ENCODE data around the gene MACROD1. TPM values are rescaled to one million over a fixed set of nuclear protein-coding genes. Genes with fewer than 3 reads are reported as not detected.

The MACROD1 gene
- polyA plus RNA-seq, 1 experiment, result 8.1 TPM

DNA sequence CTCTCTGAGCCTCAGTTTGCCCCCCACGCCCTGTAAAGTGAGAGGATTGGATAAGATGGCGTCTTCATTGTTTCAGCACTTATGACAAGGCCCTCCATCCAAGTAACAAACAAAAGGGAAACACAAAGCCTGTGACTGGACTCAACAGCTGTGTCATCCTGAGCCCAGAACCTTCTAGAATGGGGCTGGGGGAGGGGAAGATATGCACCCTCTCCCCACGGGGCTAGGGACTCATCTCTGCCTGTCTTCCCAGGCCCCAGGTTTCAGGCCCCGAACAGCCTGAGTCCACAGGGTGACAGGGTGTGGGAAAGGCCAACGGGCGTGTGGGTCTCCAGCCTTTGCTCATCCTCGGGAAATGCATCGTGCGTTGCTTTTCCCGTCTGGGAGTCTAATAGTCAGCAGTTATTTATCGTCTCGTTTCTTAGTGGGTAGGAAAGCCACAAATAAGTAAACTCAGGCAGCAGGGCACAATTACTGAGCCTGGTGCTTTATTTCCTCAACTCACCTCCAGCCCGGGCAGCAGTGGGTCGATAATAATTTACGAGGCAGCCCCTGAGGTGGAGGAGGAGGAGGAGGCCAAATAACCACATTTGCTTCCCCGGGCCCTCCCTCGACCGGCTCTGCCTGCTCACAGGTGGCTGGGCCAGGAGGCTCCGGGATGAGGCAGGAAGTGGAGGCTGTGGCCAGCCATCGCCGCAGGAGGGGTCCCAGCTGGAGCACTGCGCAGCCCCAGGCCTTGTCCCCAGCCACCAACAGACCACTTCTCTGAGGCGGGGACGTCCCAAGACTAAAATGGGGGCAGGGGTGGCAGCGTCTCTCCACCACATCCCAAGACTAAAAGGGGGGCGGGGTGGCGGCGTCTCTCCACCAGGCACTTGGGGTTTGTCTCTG, 75.8 kb downstream of the MACROD1 start:
- CTCF ChIA-PET, result no interaction called here
- H3K27ac ChIP-seq (ENCODE audit: low read depth, low read length), result no peak overlapping the region
- H3K27me3 ChIP-seq (ENCODE audit: control insufficient read depth, insufficient read depth, low read length), result peaks cover 22% of the 10 kb centered on the region
- no peaks in the 10 kb centered on the region; the same call in 1 of the 2 replicates for H3K9me3 ChIP-seq (ENCODE audit: control insufficient read depth, insufficient read depth, low read length)
- DNase-seq (ENCODE audit: low read depth, low spot score), result no peak
- POLR2A ChIA-PET, result no interaction called here
- H3K4me3 ChIP-seq (ENCODE audit: low read depth, low read length), result no peak overlapping the region
- TF ChIP-seq, protein P1, sequence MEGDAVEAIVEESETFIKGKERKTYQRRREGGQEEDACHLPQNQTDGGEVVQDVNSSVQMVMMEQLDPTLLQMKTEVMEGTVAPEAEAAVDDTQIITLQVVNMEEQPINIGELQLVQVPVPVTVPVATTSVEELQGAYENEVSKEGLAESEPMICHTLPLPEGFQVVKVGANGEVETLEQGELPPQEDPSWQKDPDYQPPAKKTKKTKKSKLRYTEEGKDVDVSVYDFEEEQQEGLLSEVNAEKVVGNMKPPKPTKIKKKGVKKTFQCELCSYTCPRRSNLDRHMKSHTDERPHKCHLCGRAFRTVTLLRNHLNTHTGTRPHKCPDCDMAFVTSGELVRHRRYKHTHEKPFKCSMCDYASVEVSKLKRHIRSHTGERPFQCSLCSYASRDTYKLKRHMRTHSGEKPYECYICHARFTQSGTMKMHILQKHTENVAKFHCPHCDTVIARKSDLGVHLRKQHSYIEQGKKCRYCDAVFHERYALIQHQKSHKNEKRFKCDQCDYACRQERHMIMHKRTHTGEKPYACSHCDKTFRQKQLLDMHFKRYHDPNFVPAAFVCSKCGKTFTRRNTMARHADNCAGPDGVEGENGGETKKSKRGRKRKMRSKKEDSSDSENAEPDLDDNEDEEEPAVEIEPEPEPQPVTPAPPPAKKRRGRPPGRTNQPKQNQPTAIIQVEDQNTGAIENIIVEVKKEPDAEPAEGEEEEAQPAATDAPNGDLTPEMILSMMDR (IDR thresholded peaks at IDR 0.05; ENCODE audit: low read depth, low read length), result no peak

DNA sequence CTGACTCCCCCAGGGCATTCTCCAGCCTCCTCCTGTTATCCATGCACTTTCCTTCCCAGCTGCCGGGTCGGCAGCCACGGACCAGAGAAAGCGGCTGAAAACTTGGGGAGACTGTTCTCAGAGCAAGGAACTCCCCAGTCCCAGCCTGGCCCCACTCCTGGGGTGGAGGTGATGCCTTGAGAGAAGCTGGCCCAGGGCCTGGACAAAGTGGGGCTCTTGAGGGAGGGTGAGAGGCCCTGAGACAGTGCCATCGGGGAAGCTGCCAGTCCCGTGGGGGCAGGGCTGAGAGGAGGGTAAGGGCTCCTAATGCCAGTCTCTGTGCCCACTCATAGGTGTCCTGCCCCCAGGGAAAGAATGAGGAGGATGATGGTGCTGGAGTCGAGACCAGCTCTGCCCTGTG, 76.4 kb downstream of the MACROD1 start:
- H3K27ac ChIP-seq (ENCODE audit: low read depth, low read length), result no peak overlapping the region
- peaks cover 22% of the 10 kb centered on the region for H3K27me3 ChIP-seq (ENCODE audit: control insufficient read depth, insufficient read depth, low read length)
- no peaks in the 10 kb centered on the region; the same call in 1 of the 2 replicates for H3K9me3 ChIP-seq (ENCODE audit: control insufficient read depth, insufficient read depth, low read length)
- no peak overlapping the region for H3K4me3 ChIP-seq (ENCODE audit: low read depth, low read length)
- ChIA-PET CTCF (no interaction called here), POLR2A (no interaction called here)
- TF ChIP-seq, protein P1 (IDR thresholded peaks at IDR 0.05; ENCODE audit: low read depth, low read length), result no peak
- DNase-seq (ENCODE audit: low read depth, low spot score), result no peak

- H3K27ac ChIP-seq (ENCODE audit: low read depth, low read length), result no peak overlapping the region
- no peak for DNase-seq (ENCODE audit: low read depth, low spot score)
- no peaks in the 10 kb centered on the region; the same call in 1 of the 2 replicates for H3K9me3 ChIP-seq (ENCODE audit: control insufficient read depth, insufficient read depth, low read length)
- H3K27me3 ChIP-seq (ENCODE audit: control insufficient read depth, insufficient read depth, low read length), result peaks cover 22% of the 10 kb centered on the region
- ChIA-PET POLR2A (no interaction called here), CTCF (no interaction called here)
- TF ChIP-seq, protein P1 (IDR thresholded peaks at IDR 0.05; ENCODE audit: low read depth, low read length), result no peak
- no peak overlapping the region for H3K4me3 ChIP-seq (ENCODE audit: low read depth, low read length)
Observed at GRCh38 chr11:64089027-64089360, 76.9 kb downstream of the MACROD1 start.

- no peak overlapping the region for H3K27ac ChIP-seq (ENCODE audit: low read depth, low read length)
- ChIA-PET POLR2A (no interaction called here), CTCF (no interaction called here)
- H3K27me3 ChIP-seq (ENCODE audit: control insufficient read depth, insufficient read depth, low read length), result peaks cover 22% of the 10 kb centered on the region
- no peak overlapping the region for H3K4me3 ChIP-seq (ENCODE audit: low read depth, low read length)
- DNase-seq (ENCODE audit: low read depth, low spot score), result no peak
- no peaks in the 10 kb centered on the region; the same call in 1 of the 2 replicates for H3K9me3 ChIP-seq (ENCODE audit: control insufficient read depth, insufficient read depth, low read length)
- TF ChIP-seq, protein P1 (IDR thresholded peaks at IDR 0.05; ENCODE audit: low read depth, low read length), result peak; percentile 12; the same call in 1 of the 2 replicates
Observed at GRCh38 chr11:64088162-64089026, 77.5 kb downstream of the MACROD1 start.

Measured in AG04450 (cell line).